Gastroesophageal sphincter (tissue), 4 donors: Measurements from ENCODE around the gene ZBTB46. TPM values are rescaled to one million over a fixed set of nuclear protein-coding genes. Genes with fewer than 3 reads are reported as not detected.

Experiments used
- ATAC-seq: fragments of 150-250 bp; one replicate; pipeline ENCODE4 v1.9.1; 2016; ENCODE audit warnings: mild to moderate bottlenecking, moderate library complexity
- H3K27ac ChIP-seq, 4 donors: fragments of 200-600 bp; sonication (generic) in 3 of 4; 1 replicate in 3 of 4; 2 replicates in 1 of 4; pipeline ENCODE4 v1.5.1; 2016 to 2019
- H3K27me3 ChIP-seq: fragments of 200-600 bp; sonication (generic); one replicate; pipeline ENCODE4 v1.5.1; 2019
- H3K36me3 ChIP-seq, 2 donors: fragments of 200-600 bp; sonication (generic); one replicate each; pipeline ENCODE4 v1.5.1; 2019; ENCODE audit warnings: control low read depth in 1 of 2
- H3K4me1 ChIP-seq, 3 donors: fragments of 200-600 bp; sonication (generic); 1 replicate in 2 of 3; 2 replicates in 1 of 3; pipeline ENCODE4 v1.5.1; 2016 to 2019; ENCODE audit warnings: control low read depth in 2 of 3
- H3K4me3 ChIP-seq, 2 donors: fragments of 200-600 bp; sonication (generic); one replicate each; pipeline ENCODE4 v1.5.1; 2019; ENCODE audit warnings: mild to moderate bottlenecking in 1 of 2, moderate library complexity in 1 of 2
- H3K9me3 ChIP-seq, 3 donors: fragments of 200-600 bp; sonication (generic); one replicate each; pipeline ENCODE4 v1.5.1; 2017 to 2019; ENCODE audit warnings: control low read depth in 2 of 3
- EP300 ChIP-seq: sonication (generic); formaldehyde crosslinking; IDR thresholded peaks from one replicate; pipeline ENCODE4 v1.6.1; 2017; ENCODE audit warnings: antibody characterized with exemption, mild to moderate bottlenecking
- POLR2A ChIP-seq, 2 donors: fragments of 450-650 bp; IDR thresholded peaks; one replicate each; pipeline ENCODE4 v1.6.1; 2017; ENCODE audit warnings: antibody characterized with exemption in 2 of 2, mild to moderate bottlenecking in 2 of 2, moderate library complexity in 1 of 2
- POLR2AphosphoS5 ChIP-seq: sonication (generic); formaldehyde crosslinking; IDR thresholded peaks from one replicate; pipeline ENCODE4 v1.6.1; 2017; ENCODE audit warnings: antibody characterized with exemption
- WGBS, 2 donors: methylation state at CpG; one replicate each; pipeline ENCODE4 v1.1.5; 2018; ENCODE audit warnings: low coverage in 1 of 2; 5-methylcytosine and 5-hydroxymethylcytosine counted together
- total RNA-seq, 4 donors: library from RNA; depleted of rRNA; stranded (reverse); fragments of >200 nt; gene quantifications; one replicate each; pipeline ENCODE4 v1.1.0, GENCODE V29; 2016
- TF ChIP-seq, protein P1 (sequence below), 4 experiments: fragments of 200-600 bp in 2 of 4; fragments of 450-650 bp in 2 of 4; sonication (generic) in 1 of 4; IDR thresholded peaks; one replicate each; pipeline ENCODE4 v1.5.1; 2017 to 2019; ENCODE audit warnings: antibody characterized with exemption in 4 of 4, mild to moderate bottlenecking in 2 of 4, moderate library complexity in 2 of 4

The ZBTB46 gene
- total RNA-seq, 4 donors from 2014 or later, result 8.1 to 13.8 (median 10.2) TPM

DNA sequence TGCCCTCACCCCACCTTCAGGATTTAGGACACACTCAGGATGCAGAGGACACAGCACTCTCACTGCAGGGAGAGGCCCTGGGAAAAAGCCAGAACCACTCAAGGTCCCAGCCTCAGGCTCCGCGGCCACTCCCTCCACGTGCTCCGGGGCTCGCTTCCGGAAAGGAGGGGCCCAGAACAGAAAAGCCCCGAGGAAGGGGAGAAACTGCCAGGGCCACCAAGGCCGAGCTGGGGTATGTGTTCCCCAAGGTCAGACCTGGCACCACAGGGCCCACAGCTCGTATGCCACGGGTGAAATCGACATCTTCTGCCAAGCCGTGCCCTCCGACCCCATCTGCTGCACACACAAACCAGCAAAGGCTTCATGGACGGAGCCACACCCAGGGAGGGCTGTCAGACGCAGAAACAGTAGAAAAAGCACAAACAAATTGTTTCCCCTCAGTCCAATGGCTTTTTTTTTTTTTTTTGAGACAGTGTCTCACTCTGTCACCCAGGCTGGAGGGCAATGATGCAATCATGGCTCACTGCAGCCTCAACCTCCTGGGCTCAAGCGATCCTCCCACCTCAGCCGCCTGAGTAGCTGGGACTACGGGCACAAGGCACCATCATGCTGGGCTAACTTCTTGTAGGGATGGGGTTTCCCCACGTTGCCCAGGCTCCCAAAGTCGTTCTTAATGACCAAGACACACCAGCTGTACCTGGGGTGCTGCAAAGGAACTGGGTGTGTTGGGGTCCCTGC, 58.1 kb downstream of the ZBTB46 start:
- Histone ChIP-seq H3K27ac (no peak overlapping the region), H3K4me1 (peaks cover 0 to 34% (median 5%) of the 10 kb centered on the region in 3 donors), H3K4me3 (no peak overlapping the region), H3K9me3 (no peaks in the 10 kb centered on the region), H3K36me3 (peaks cover 0 to 40% of the 10 kb centered on the region in 2 donors), H3K27me3 (no peaks in the 10 kb centered on the region)
- peak; percentile 57 for ATAC-seq
- TF ChIP-seq EP300 (no peak), POLR2AphosphoS5 (no peak), POLR2A (IDR thresholded peaks at IDR 0.05) (no peak)
- TF ChIP-seq, protein P1, sequence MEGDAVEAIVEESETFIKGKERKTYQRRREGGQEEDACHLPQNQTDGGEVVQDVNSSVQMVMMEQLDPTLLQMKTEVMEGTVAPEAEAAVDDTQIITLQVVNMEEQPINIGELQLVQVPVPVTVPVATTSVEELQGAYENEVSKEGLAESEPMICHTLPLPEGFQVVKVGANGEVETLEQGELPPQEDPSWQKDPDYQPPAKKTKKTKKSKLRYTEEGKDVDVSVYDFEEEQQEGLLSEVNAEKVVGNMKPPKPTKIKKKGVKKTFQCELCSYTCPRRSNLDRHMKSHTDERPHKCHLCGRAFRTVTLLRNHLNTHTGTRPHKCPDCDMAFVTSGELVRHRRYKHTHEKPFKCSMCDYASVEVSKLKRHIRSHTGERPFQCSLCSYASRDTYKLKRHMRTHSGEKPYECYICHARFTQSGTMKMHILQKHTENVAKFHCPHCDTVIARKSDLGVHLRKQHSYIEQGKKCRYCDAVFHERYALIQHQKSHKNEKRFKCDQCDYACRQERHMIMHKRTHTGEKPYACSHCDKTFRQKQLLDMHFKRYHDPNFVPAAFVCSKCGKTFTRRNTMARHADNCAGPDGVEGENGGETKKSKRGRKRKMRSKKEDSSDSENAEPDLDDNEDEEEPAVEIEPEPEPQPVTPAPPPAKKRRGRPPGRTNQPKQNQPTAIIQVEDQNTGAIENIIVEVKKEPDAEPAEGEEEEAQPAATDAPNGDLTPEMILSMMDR (IDR thresholded peaks at IDR 0.05), result no peak
- WGBS, 2 donors, result 71% methylated on average over 4 of the region's 20 CpGs; no CpG with 5 or more reads in 1 of the 2 donors

DNA sequence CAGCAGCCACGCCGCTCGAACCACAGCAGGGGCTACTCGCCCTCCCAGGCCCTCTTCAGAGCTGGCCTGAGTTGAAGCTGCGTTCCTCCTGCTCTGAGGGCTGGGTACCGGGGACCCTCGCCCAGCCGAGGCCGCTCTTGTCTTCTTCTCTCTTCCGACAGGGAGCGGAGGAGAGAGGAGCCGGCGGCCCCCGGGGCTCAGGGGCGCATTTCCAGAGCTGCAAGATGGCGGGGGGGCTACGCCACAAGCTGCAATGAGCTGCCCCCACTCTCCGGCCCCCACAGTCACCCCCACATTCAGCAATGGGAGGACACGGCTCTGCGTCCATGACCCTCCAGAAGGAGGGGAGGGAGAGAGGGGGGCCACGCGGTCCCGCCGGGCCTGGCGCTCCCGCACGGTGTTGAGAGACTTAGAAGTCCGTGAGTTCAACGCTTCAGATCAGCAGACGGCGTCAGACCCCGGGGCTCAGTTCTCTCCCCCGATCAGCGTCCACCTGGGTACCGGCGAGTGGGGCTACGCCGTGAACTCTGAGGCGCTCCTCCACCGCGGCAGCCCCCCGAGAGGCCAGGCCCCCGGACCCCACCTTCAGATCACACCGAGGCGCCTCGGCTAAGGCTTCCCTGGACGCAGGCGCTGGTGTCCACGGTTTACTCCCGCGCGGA, 59.9 kb downstream of the ZBTB46 start:
- TF ChIP-seq, protein P1 (IDR thresholded peaks at IDR 0.05), result no peak
- TF ChIP-seq POLR2AphosphoS5 (no peak), EP300 (no peak), POLR2A (IDR thresholded peaks at IDR 0.05) (no peak)
- Histone ChIP-seq H3K9me3 (no peaks in the 10 kb centered on the region), H3K4me3 (no peak overlapping the region), H3K36me3 (peaks cover 0 to 56% of the 10 kb centered on the region in 2 donors), H3K27ac (no peak overlapping the region), H3K27me3 (no peaks in the 10 kb centered on the region), H3K4me1 (peaks cover 0 to 34% (median 5%) of the 10 kb centered on the region in 3 donors)
- WGBS, 2 donors, result 94% methylated on average over 15 of the region's 52 CpGs; no CpG with 5 or more reads in 1 of the 2 donors
- no peak for ATAC-seq

DNA sequence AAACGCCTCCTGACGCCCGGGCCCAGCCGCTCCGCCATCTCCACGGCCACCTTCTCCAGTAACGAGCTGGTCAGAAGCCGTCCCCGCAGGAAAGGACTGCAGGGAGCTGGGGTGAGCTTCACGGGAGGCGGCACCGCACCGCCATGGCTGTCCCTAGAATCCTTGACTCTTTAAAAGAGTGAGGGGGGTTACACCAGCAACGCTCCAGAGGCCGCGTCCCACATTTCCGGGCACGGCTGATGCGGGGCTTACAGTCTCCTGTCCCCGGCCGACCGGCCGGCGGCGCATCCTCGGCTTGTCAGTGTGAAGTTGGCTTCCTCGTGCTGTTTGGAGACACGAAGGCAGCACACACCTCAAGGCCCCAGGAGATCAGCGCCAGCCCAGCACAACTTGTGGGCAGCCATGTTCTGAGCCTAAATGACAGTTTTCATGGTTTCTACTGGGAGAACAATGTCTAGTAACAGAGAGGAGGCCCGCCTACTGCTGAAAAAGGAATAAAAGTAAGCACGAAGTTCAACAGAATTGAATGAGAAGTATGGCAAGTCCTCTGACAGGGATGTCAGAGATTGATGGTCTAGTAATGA, 61.1 kb downstream of the ZBTB46 start:
- Histone ChIP-seq H3K27ac (no peak overlapping the region), H3K36me3 (peaks cover 0 to 52% of the 10 kb centered on the region in 2 donors), H3K4me1 (peaks cover 0 to 23% (median 0%) of the 10 kb centered on the region in 3 donors), H3K9me3 (no peaks in the 10 kb centered on the region), H3K4me3 (no peak overlapping the region), H3K27me3 (no peaks in the 10 kb centered on the region)
- 83 to 87% methylated on average over 3 to 11 of the region's 31 CpGs for WGBS, 2 donors
- TF ChIP-seq EP300 (no peak), POLR2AphosphoS5 (no peak), POLR2A (IDR thresholded peaks at IDR 0.05) (no peak)
- TF ChIP-seq, protein P1 (IDR thresholded peaks at IDR 0.05), result no peak
- no peak for ATAC-seq

DNA sequence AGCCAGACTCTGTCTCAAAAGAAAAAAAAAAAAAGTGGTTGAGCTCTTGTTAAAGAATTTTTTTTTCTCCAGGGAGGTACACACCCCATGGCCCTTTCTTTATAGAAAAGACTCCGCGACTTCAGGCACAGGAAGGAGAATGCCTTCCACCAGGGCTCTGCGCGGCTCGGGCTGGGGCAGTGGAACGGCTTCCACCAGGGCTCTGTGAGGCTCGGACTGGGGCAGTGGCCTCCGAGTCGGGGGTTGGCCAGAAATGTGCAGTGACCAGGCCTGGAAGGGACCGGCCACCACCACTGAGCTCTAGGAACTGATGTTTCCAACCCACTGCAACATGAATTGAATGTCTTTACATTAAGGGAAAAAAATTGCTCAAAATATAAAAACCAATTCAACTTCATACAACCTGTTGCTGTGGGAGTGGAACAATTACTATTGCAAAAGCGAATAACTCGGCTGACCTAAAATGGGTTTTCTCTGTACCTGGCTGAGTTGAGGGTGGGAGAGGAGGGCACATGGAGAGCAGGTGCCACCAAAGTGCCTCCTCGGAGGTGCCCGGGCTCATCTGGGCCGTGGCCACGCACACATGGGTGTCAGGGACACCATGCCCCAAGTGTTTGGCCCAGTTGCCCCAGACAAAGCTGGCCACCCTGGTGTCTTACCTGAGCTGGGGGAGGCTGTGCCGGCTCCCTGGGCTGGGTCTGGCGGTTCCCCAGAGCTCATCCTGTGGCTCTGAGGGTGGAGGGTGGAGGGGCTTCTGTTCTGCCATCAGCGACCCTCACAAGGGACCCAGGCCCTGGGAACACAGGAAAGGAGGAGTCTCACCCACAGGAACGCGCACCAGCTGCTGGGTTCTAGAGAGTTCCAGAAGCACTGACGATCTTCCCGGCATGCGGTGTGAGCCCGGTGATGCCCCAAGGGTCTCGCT, 62.2 kb downstream of the ZBTB46 start:
- no peak for ATAC-seq
- TF ChIP-seq, protein P1 (IDR thresholded peaks at IDR 0.05), result no peak
- TF ChIP-seq POLR2AphosphoS5 (no peak), EP300 (no peak), POLR2A (IDR thresholded peaks at IDR 0.05) (no peak)
- H3K4me3 ChIP-seq, result no peak overlapping the region
- H3K4me1 ChIP-seq, result peaks cover 0 to 14% (median 0%) of the 10 kb centered on the region in 3 donors
- H3K9me3 ChIP-seq, result no peaks in the 10 kb centered on the region
- WGBS, 2 donors, result 90 to 96% methylated on average over 10 to 13 of the region's 26 CpGs
- peaks cover 0 to 55% of the 10 kb centered on the region in 2 donors for H3K36me3 ChIP-seq
- H3K27ac ChIP-seq, result no peak overlapping the region
- no peaks in the 10 kb centered on the region for H3K27me3 ChIP-seq
